Endothelial cell of umbilical vein (primary cell): Measurements from ENCODE around the gene PARS2. TPM values are rescaled to one million over a fixed set of nuclear protein-coding genes. Genes with fewer than 3 reads are reported as not detected.

Experiments
- BruUV-seq: library from RNA; stranded (reverse); fragments of 400-500 nt; replicated peaks from 2 replicates; lab custom pipeline; 2021; lab: Mats Ljungman, UMichigan
- CTCF ChIA-PET: fragments of 300-600, 350-600 bp; sonication (Branson Sonifier 250); formaldehyde crosslinking; loops from one replicate; lab custom pipeline; 2021; ENCODE audit warnings: antibody characterized with exemption, inconsistent platforms; lab: Charles Lee
- POLR2A ChIA-PET: fragments of 300-600, 350-600 bp; sonication (Branson Sonifier 250); formaldehyde crosslinking; loops from one replicate; lab custom pipeline; 2021; ENCODE audit warnings: antibody characterized with exemption, inconsistent platforms; lab: Charles Lee
- DNase-seq: peaks from one replicate; pipeline ENCODE4 v3.0.0-alpha.2; 2011; ENCODE audit warnings: low read depth, low spot score
- FAIRE-seq: peaks from 2 replicates; lab custom pipeline; 2011; peaks lifted over from hg19 to GRCh38; lab: Jason Lieb, UNC
- H2AFZ ChIP-seq: 2 replicates; pipeline ENCODE4 v1.6.0; 2012; ENCODE audit warnings: low read depth, low read length, control low read depth, inconsistent platforms
- H3K27ac ChIP-seq: 2 replicates; pipeline ENCODE4 v1.5.1; 2011; ENCODE audit warnings: low read depth, mild to moderate bottlenecking, control low read depth, low read length, moderate library complexity; ENCODE audit not compliant: insufficient read depth
- H3K27me3 ChIP-seq, 2 experiments: 2 replicates each; pipeline versions ENCODE4 v1.6.0 to v1.6.1; 2011; ENCODE audit warnings: low read length in 2 of 2, mixed read lengths in 1 of 2; ENCODE audit not compliant: control insufficient read depth in 2 of 2, insufficient read depth in 2 of 2
- H3K36me3 ChIP-seq, 2 experiments: 2 replicates in 1 of 2; 3 replicates in 1 of 2; pipeline ENCODE4 v1.5.1; 2011; ENCODE audit warnings: low read length in 2 of 2, mild to moderate bottlenecking in 1 of 2, moderate library complexity in 1 of 2; ENCODE audit not compliant: control insufficient read depth in 2 of 2, insufficient read depth in 2 of 2; ENCODE audit errors: extremely low read depth in 1 of 2
- H3K4me1 ChIP-seq: 3 replicates; pipeline ENCODE4 v1.5.1; 2011; ENCODE audit warnings: mild to moderate bottlenecking, low read length; ENCODE audit not compliant: control insufficient read depth, insufficient read depth; ENCODE audit errors: extremely low read depth
- H3K4me2 ChIP-seq: 2 replicates; pipeline ENCODE4 v1.6.1; 2011; ENCODE audit warnings: low read length, control low read depth, mixed read lengths; ENCODE audit not compliant: insufficient read depth
- H3K4me3 ChIP-seq, 3 experiments: fragments of 200-600 bp in 1 of 3; sonication (generic), shearing (Covaris generic) in 1 of 3; replicated peaks in 1 of 3; 2 replicates each; pipeline ENCODE4 v1.5.1; 2011 to 2016; ENCODE audit warnings: control low read depth in 3 of 3, low read length in 3 of 3, mild to moderate bottlenecking in 2 of 3, inconsistent platforms in 1 of 3, low read depth in 1 of 3, moderate library complexity in 1 of 3; ENCODE audit not compliant: insufficient read depth in 1 of 3
- H3K79me2 ChIP-seq: 2 replicates; pipeline ENCODE4 v1.6.0; 2012; ENCODE audit warnings: low read length, inconsistent platforms; ENCODE audit not compliant: control insufficient read depth, insufficient read depth
- H3K9ac ChIP-seq: replicated peaks from 2 replicates; pipeline ENCODE3; 2011; ENCODE audit warnings: low read length, control low read depth; ENCODE audit not compliant: insufficient read depth; ENCODE audit errors: extremely low read depth
- H3K9me1 ChIP-seq: replicated peaks from 3 replicates; pipeline ENCODE4 v1.6.0; 2011; ENCODE audit warnings: mild to moderate bottlenecking, low read length; ENCODE audit not compliant: control insufficient read depth, insufficient read depth; ENCODE audit errors: extremely low read depth
- H3K9me3 ChIP-seq: replicated peaks from 2 replicates; pipeline ENCODE4 v1.5.1; 2012; ENCODE audit warnings: low read length, inconsistent platforms; ENCODE audit not compliant: control insufficient read depth, insufficient read depth
- H4K20me1 ChIP-seq: replicated peaks from 2 replicates; pipeline ENCODE3; 2011; ENCODE audit warnings: mild to moderate bottlenecking, low read length; ENCODE audit not compliant: control insufficient read depth, insufficient read depth; ENCODE audit errors: extremely low read depth
- CTCF ChIP-seq, 2 donors: IDR thresholded peaks; 1 replicate in 1 of 2; 2 replicates in 1 of 2; pipeline ENCODE4 v1.5.1; 2011; ENCODE audit warnings: low read length in 2 of 2, mild to moderate bottlenecking in 2 of 2, moderate library complexity in 2 of 2, control low read depth in 1 of 2, inconsistent platforms in 1 of 2, low read depth in 1 of 2; ENCODE audit not compliant: insufficient read depth in 1 of 2; ENCODE audit errors: extremely low read depth in 1 of 2
- EZH2 ChIP-seq: IDR thresholded peaks from 2 replicates; pipeline ENCODE4 v1.6.1; 2012; ENCODE audit warnings: borderline replicate concordance, low read depth, mild to moderate bottlenecking, moderate library complexity, low read length, inconsistent platforms; ENCODE audit not compliant: severe bottlenecking
- FOS ChIP-seq: IDR thresholded peaks from 2 replicates; pipeline ENCODE4 v1.6.1; 2011; ENCODE audit warnings: mild to moderate bottlenecking, low read length, moderate library complexity, borderline replicate concordance; ENCODE audit not compliant: insufficient read depth
- GATA2 ChIP-seq: IDR thresholded peaks from 2 replicates; pipeline ENCODE4 v1.7.0; 2011; ENCODE audit warnings: low read depth, mild to moderate bottlenecking, moderate library complexity, mixed read lengths, low read length; ENCODE audit not compliant: insufficient read length, insufficient read depth
- JUN ChIP-seq: IDR thresholded peaks from 2 replicates; pipeline ENCODE4 v1.6.1; 2011; ENCODE audit warnings: borderline replicate concordance, low read depth; ENCODE audit not compliant: insufficient read length, insufficient read depth
- MAX ChIP-seq: IDR thresholded peaks from 2 replicates; pipeline ENCODE4 v1.6.1; 2011; ENCODE audit not compliant: insufficient read depth, insufficient read length
- MYC ChIP-seq: IDR thresholded peaks from one replicate; pipeline ENCODE4 v1.6.1; 2011; ENCODE audit warnings: mild to moderate bottlenecking, low read depth, low read length
- POLR2A ChIP-seq: IDR thresholded peaks from 2 replicates; pipeline ENCODE4 v1.6.1; 2012; ENCODE audit warnings: low read depth, mild to moderate bottlenecking, control low read depth, low read length
- POLR2AphosphoS5 ChIP-seq: IDR thresholded peaks from 2 replicates; pipeline ENCODE4 v1.6.1; 2012; ENCODE audit warnings: low read depth, mild to moderate bottlenecking, control low read depth, low read length, moderate library complexity; ENCODE audit not compliant: insufficient read depth
- dilution Hi-C: fragments of 300-500 bp; cut with MboI; formaldehyde crosslinking; loops from one replicate; pipeline ENCODE4 v1.15.0; 2019; ENCODE audit warnings: low sequenced_read_pairs; ENCODE audit not compliant: extremely low pct_ligation_motif_present
- intact Hi-C: fragments of 100-400 bp; cut with micrococcal nuclease; formaldehyde crosslinking; loops from one replicate; pipeline ENCODE4 v1.10.0; 2022
- polyA plus RNA-seq, 4 experiments: library from polyadenylated mRNA; depleted of rRNA in 3 of 4; stranded (reverse) in 3 of 4; unstranded in 1 of 4; fragments of >200 nt; gene quantifications; 2 replicates each; pipeline versions ENCODE4 v1.2.1 to v1.2.3, GENCODE V29; 2011 to 2012; ENCODE audit warnings: missing spikeins in 1 of 4
- total RNA-seq: library from RNA; stranded (reverse); gene quantifications from 2 replicates; pipeline ENCODE4 v1.2.3, GENCODE V29; 2021

The PARS2 gene
- total and polyA plus RNA-seq, 2 donors (not counting 3 experiments of a cell fraction or from before 2014, with no cell fraction given) = 2.0 to 3.8 TPM

- CTCF ChIA-PET = interaction anchor here (0.5 to 2.0 kb wide), 22 partner anchors 9 to 1326 kb away, joined by 3 to 17 read pairs (median 4); no protein-coding TSS in a partner anchor
- BruUV-seq = no TSS peak
- Histone ChIP-seq H3K79me2 (no peaks in the 10 kb centered on the region), H3K4me3 (no peak overlapping the region), H3K4me1 (peaks cover under 1% of the 10 kb centered on the region), H3K4me2 (no peak overlapping the region), H3K27ac (no peak overlapping the region), H3K36me3 (no peaks in the 10 kb centered on the region), H2AFZ (no peak overlapping the region), H3K9ac (no peak overlapping the region), H4K20me1 (no peaks in the 10 kb centered on the region), H3K27me3 (no peaks in the 10 kb centered on the region), H3K9me3 (no peaks in the 10 kb centered on the region), H3K9me1 (no peaks in the 10 kb centered on the region)
- POLR2A ChIA-PET = no interaction called here
- no peak for FAIRE-seq
- intact Hi-C loops = loop anchor here (1.0 to 5.0 kb wide), 9 partner anchors 137 to 1324 kb away; no protein-coding TSS in a partner anchor
- DNase-seq = no peak
- dilution Hi-C loops = no loop called here
- TF ChIP-seq CTCF (IDR thresholded peaks at IDR 0.05; ENCODE audit: extremely low read depth in 1 of 2, insufficient read depth in 1 of 2, low read depth in 1 of 2, low read length in 2 of 2) (no peak), FOS (no peak), EZH2 (no peak), MYC (no peak), POLR2A (no peak), MAX (no peak), GATA2 (no peak), JUN (no peak), POLR2AphosphoS5 (no peak)
These were observed 45.3 kb upstream of the PARS2 start for GRCh38 chr1:54809496-54810074.
